ENCODE results near the gene TNS3.
"Not testable (repeated sequence)": the region's sequence is repeated elsewhere in the genome, so short reads cannot be mapped to it uniquely, and the experiment has no call there.

TNS3 gene

DNA sequence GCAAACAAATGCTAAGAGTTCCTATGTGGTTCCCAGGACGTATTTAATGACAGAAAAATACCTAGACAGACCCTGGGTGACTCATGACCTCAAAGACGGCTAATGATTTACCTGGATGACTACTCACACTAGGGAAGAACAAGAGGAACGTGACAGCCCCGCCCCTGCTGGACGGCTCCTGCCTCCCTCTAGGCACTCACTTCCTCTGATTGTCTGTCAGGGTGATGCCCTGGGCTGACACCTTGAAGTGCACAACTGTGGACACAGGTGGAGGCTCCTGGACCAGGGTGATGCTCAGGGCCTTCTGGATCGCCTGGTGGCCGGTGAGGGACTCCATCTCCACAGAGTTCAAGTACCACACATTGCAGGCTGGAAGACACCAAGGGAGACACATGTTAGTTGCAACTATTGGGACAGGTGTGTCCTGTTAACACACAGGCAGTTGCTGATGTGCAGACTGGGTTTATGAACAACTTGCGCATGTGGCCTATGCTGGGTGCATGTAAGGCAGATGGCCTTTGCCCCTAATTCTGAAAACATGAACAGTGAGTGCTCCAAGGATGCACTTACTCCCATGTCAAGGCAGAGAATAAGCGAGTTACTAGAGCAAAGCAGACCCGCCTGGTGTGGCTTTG, 298.3 kb downstream of the TNS3 start:
- no peak for DNase-seq (ENCODE audit: low spot score)

DNA sequence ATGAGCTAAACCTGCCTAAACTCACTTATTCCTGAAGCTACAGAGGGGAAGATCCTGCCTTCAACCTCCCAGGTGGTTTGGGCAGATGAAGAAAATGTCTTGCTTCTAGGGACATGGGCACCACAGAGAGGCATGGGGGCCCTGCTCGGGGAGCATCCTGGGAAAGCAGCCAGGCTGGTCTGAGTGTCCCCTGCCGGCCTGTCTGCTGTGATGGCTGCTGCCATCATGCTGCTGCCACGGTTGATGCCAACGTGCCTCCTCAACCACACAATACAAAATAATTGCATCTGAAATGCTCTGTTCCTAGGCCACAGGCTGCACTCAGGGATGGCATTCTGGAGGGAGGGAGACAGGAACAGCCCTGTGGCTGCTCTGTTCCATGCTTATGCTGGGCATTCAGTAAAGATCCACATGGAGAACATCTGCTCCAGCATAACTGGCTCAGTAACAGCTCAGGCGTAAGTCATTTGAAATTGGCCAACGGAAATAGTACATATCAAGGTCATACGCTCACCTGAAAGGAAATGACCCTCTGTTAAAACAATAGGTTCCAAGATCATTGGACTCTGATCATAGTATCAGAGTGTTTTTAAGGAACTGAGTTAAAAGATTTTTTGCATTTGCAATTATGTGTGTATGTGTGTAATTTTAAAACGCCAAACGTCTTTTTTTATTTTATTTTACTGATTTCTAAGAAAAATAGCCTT, 299.0 kb downstream of the TNS3 start:
- DNase-seq (ENCODE audit: low spot score), result no peak

DNA sequence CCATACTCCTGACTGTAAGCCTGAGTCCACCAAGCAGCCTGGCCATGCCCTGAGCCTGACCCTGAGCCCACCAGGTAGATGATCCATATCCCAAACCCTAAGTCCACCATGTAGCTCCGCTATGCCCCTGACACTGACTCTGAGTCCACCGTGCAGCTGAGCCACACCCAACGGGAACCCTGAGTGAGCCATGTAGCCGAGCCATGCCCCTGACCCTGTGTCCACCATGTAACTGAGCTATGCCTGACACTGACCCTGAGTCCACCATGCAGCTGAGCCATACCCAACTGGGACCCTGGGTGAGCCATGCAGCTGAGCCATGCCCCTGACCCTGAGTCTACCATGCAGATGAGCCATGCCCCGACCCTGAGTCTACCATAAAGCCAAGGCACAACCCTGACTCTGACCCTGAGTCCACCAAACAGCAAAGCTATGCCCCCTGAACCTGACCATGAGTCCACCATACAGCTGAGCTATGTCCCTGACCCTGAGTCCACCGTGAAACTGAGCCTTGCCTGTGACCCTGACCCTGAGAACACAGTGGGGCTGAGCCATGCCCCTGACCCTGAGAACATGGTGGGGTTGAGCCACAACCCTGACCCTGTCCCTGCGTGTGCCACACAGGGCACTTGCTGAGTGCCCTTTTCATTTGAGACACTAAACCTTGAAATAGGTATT, 299.8 kb downstream of the TNS3 start:
- no peak for DNase-seq (ENCODE audit: low spot score)

DNA sequence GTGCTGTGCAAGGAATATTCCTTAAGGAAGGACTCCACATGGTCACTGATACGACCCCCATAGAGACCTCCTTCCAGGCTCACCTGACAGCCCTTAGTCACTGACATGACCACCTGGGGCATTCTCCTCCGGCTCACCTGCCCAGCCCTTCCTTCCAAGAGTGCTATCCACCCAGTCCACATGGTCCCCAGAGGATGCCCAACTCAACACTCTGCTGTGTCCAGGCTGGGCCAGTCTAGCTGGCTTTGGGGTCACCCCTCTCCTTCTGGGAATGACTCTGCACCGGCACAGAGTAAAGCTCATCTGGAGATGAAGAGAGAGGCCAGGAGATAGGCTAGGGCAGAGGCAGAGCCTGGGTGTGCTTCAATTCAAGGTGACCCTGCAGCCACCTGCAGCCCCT, 300.8 kb downstream of the TNS3 start:
- DNase-seq (ENCODE audit: low spot score), result no peak

DNA sequence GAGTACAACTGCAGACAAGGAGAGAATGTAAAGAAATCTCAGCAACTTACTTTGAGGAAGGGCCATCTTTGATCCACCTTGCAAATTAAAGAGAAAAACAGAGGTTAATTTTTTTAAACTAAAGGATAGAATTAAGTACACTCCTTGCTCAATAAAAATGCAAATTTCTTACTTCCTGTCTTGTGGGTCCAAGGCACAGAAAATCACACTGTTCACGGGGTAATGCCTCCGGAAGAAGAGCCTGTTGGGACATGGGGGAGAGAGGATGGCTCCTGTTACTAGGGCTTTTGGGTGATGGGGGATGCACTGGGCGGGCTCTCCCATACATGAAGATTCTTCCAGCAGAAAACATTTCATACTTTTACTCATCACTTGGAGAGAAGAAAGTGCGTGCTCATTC, 301.8 kb downstream of the TNS3 start:
- no peak for DNase-seq (ENCODE audit: low spot score)

DNA sequence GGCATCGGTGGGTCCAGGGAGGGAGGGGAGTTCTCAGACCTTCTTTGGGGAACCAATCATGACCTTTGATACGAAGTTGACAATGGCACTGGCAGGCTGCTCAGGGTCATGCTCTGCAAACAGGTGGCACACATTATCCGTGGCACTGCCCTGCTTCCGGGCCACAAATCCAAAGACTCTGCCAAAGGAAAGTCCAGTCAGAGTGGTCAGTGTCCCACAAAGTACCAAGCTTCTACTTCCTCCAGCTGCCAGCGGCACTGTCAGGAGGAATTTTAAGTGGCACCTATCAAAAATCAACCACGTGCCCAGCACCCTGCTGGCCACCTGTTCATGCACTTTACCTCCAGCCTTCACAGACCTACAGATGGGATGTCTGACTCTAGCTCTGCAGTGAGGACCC, 303.9 kb downstream of the TNS3 start:
- DNase-seq (ENCODE audit: low spot score), result no peak

DNA sequence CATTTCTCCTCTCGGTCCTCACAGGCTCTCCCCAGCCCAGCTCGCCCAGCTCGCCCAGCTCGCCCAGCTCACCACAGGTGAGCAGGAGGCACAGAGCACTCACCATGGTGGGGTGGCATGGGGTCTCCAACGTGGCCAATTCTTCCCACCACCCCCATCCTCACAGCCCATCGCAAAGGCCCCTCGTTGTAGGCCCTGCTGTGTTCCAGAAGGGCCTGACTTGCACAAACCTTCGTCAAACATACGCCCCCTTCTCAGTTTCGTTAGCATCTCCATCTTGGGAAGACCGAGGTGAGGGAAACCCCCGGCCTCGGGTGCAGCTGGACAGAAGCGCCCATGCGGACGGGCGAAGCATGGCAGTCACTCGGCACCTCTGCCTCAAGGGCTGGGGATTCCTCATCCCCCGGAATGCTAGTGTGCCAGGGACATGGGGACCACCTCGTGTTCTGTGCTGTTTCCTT, 304.6 kb downstream of the TNS3 start:
- no peak for DNase-seq (ENCODE audit: low spot score)

DNA sequence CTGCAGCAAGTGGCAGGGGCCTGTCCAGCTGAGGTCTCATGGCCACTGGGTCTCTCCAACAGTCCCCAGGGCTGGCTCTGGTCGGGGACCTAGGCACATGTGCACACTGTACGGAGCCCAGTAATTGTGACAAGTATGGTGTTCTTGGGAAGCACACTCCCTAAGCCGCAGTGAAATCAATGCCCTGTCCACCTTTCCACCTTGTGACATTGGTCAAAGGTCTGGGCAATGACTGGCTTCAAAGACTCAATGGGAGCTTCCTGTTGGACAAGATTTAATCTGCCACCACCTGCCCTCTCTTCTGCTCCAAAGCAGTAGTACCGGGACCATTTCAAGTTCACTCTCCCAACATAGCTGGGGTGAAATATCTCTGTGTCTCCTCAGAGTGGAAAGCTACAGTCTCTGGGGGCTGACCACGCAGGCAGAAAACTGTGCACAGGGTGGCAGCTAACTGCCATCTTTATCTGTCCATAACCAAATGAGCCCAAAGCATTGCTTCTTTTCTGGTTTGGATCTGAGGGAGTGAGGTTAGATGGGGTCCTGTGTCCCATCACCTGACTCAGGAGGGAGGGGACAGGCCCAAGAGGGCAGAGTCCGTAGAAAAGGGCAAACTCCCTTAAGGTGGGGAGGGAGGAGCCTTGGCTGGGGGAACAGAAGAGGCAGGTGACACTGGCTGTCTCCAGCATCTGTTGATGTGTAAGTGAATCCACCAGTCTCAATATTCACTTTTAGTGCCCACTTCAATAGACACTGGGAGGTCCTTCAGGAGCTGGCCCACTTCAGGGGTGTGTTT, 307.7 kb downstream of the TNS3 start:
- no peak for DNase-seq (ENCODE audit: low spot score)

DNA sequence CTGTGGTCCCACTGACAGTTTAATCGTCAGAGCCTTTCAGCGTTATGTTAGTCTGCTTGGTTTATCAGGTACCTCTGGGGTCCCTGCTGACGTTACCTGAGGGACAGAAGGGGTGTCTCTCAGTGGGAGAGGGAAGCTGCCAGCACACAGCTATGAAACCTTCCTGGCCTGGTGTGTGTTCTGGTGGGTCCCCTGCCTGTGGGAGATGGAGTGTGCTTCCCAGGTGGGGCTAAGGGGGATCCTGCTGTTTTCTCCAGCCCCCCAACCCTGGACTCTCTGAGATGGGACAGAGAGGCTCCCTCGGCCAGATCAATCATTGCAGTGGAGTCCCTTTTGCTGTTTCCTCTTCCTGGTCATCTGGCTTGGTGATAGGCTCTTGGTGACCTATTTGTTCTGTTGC, 308.8 kb downstream of the TNS3 start:
- DNase-seq (ENCODE audit: low spot score), result no peak

DNA sequence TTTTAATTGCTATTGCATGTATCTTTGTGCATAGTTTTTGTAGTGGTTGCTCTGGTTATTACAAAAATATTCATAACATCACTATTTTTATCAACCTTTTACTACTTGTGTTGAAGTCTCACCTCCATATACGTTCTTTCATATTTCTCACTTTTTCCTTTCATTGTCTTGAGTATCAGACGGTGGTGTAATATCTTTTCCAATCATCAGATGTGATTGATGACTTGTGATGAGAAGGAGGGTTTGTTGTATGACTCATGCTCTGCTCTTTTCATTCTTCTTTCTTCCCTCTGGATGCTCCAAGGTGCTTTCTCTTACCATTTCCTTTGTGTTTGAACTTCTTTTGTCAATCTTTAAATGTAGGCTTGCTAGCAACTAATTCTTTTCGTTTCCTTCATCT, 310.2 kb downstream of the TNS3 start:
- no peak for DNase-seq (ENCODE audit: low spot score)

DNA sequence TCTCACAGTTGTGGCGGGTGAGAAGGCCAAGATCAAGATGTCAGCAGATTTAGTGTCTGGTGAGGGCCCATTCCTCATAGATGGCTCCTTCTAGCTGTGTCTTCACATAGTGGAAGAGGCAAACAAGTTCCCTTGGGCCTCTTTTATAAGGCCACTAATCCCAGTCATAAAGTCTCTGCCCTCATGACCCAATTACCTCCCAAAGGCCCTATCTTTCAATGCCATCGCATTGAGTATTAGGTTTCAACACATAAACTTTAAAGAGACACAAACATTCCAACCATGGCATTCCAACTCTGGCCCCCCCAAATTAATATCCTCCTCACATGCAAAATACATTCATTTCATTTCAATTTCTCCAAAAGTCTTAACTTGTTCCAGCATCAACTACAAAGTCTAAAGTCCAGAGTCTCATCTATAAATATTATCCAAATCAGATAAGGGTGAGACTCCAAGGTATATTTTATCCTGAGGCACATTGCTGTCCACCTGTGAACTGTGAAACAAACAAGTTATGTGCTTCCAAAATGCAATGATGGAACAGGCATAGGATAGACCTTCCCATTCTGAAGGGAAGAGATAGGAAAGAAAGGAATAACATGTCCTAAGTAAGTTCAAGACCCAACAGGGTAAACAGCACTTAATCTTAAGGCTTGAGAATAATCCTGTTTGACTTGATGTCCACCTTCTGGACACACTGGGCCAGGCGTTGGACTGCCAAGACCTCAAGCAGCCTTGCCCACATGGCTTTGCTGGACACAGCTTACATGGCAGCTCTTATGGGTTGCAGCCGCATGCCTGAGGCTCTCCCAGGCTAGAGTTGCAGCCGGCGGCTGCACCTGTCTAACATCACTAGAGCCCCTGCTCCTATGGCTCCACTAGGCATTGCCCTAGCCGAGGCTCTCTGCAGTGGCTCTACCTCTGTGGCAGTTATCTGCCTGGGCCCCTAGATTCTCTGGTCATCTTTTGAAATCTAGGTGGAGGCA, 312.8 kb downstream of the TNS3 start:
- no peak for DNase-seq (ENCODE audit: low spot score)

DNA sequence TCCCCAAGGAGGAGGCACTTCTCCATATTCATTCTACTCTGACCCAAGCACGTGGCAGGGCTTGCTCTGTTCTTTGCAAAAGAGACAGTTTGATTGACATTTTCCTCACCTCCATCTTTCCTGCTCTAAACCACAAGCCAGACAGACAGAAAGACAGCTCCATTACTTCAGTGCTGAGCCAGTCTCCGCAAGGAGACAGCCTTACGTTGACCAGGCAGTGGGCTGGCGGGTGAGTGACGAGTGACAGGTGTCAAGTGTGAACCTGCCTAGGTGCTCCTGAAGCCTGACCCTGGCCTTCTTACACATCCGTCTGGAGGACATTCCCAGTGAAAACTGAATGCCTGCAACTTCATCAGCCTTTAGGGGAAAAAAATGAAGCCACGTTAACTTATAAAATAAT, 314.6 kb downstream of the TNS3 start:
- no peak for DNase-seq (ENCODE audit: low spot score)

DNA sequence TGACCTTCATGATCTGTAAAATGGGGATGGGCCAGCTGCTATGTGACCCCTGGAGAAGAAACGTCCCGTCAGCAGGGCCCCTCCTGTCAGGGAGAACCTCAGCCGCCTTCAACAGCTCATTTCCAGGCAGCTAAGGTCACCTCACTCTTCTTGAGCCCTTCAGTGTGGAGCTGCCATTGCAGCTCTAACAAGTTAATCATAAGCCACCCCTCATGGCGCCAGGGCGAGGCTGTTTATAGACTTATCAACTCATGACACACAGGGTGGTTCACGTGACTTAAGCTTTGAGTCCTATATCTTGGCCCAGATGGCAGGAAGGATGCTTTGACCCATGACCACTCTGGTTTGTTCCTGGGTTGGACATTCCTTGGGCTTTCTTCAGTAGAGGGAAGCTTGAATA, 315.1 kb downstream of the TNS3 start:
- DNase-seq (ENCODE audit: low spot score), result no peak

DNA sequence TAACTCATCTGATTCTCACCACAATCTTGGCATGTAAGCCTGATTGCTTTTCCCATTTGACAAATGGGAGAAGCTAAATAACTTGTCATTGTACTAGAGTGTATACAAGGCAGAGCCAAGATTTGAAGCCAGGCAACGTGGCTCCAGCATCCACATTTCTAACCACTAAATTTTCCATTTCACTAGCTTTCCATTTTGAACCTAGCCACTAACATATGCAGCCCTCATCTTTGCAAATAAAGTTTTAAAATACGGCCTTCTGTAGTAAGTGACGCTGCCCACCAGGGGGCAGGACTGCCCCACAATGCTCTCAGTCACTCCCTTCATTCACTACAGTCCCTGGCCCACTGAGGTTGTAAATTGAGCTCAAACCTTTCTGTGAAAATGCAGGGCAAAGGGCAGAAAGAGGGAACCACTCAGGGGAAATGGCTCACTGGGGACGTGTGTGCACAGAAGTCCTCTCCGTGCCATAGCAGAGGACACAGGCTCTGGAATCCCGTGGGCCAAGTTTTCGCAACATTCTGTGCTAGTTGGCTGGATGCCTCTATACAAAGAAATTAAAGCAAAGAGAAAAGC, 315.7 kb downstream of the TNS3 start:
- DNase-seq (ENCODE audit: low spot score), result peak; percentile 81

DNA sequence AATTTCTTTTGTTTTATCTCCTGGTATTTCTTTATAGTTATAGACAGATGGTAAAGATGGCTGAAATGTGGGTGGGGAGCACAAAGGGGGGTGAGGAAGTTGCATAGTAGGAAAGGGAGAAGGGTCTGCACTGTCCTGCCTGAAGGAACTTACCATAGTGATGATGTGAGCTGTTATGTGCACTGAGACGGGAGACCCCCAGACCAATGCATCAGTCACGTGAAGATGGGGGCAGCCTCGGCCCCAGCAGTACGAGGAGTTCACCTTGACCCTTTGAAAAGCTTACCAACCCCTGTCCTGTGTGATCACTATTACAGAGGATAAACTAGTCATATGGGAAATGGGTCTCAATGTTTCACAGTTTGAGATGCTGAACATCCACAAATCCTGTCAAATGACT, 316.3 kb downstream of the TNS3 start:
- no peak for DNase-seq (ENCODE audit: low spot score)

DNA sequence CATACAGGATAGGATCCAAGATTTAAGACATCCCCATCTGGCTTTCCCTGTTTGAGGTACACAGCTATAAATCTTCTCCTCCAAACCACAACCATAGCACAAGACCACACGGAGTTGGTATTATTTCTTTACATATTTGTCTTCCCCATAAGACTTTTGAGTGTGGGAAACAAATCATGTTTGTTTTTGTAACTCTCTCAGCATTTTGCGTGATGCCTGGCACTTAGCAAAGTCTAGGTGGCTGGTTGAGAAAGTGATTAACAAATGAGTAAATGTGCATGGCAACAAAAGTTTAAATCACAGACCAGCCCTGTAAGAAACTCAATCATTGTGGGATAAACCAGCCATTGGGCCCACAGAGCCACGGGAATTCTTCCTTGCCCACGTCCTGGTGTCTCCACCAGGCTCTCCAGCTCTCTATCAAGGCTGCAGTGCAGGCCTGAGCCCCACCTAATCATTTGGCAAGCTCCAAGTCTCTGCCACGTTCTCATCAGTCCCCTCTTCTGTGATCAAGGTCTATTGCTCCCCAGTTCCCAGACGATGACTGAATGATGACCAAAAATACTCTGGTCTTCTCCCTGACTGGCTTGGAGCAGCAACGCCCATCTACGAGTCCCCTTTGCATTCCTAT, 317.8 kb downstream of the TNS3 start:
- DNase-seq (ENCODE audit: low spot score), result no peak

DNA sequence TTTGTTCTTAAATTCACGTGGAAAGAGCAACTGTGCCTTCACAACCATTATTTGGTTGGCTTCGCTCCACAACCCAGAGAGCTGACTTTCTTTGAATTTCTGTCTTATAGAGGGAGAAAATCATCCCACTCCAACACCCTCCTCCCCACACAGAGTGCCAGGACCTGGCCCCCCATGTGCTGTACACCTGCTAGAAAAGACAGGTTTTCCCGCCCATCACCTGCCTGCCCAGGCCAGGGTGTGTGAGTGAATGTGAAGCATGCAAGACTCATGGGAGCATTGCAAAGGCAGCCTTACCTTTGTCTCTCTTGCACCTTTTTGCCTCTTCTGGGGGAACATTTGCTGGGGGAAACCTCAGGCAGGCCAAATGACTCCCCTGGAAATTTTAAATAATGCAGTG, 319.0 kb downstream of the TNS3 start:
- no peak for DNase-seq (ENCODE audit: low spot score)

DNA sequence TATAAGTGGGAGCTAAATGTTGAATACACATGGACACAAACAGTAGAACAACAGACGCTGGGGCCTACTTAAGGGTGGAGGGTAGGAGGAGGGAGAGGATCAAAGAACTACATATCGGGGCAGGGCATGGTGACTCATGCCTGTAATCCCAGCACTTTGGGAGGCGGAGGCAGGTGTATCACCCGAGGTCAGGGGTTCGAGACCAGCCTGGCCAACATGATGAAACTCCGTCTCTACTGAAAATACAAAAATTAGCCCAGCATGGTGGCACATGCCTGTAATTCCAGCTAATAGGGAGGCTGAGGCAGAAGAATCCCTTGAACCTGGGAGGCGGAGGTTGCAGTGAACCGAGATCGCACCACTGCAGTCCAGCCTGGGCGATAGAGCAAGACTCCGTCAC, 319.8 kb downstream of the TNS3 start:
- DNase-seq (ENCODE audit: low spot score), result not testable (repeated sequence)

DNA sequence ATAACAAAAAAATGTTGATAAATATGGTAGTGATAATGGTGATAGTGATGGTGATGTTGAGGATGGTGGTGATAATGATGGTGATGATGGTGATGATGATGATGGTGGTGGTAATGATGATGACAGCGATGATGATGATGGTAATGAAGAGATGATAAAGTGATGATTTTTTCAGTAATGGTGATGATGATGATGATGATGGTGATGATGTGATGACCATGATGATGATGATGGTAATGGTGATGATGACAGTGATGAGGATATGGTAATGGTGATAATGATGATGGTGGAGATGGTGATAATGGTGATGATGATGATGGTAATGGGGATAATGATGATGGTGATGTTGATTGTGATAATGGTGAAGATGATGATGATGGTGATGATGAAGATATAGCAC, 321.6 kb downstream of the TNS3 start:
- no peak for DNase-seq (ENCODE audit: low spot score)

DNA sequence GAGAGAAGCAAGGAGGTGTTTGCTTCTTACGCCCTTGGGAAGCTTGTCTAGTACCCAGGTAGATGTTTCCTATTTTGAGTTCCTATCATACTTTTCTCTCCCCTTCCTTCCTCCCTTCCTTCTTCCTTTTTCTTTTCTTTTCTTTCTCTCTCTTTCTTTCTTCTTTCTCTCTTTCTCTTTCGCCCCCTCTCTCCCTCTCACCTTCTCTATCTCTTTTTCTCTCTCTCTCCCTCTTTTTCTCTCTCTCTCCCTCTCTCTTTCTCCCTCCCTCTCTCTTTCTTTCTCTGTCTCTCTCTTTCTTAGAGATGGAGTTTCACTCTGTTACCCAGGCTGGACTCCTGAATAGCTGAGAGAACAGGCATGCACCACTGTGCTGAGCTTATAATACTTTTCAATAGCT, 322.2 kb downstream of the TNS3 start:
- no peak for DNase-seq (ENCODE audit: low spot score)

DNA sequence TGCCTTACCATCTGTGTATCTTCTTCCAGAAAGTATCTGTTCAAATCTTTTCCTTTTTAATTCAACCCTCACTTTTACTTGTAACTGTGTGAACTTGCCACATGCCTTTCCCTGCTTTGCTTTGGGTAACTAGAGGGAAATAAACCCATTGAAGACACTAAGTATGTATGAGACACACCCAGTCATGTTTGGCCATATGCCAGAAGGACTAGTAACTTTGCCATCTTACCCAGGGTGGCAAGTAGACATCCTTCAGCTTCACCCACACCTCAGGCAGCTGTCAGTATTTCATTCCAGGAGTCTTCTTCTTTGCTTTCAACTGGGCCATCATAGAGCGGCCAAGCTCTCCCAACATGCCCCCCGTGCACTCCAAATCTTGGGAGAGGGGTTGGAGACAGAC, 323.1 kb downstream of the TNS3 start:
- DNase-seq (ENCODE audit: low spot score), result no peak
